Measurements from ENCODE around the gene GTSE1. TPM values are rescaled to one million over a fixed set of nuclear protein-coding genes. Genes with fewer than 3 reads are reported as not detected.

Gene GTSE1
- total RNA-seq, 1 experiment from 2014 or later, result 88.1 TPM

GRCh38 chr22:46286006-46286405 lies 10.7 kb upstream of the GTSE1 start:
- CTCF ChIA-PET, result no interaction called here

GRCh38 chr22:46286941-46287872 lies 9.5 kb upstream of the GTSE1 start:
- Histone ChIP-seq H3K27ac (ENCODE audit: low read depth, low read length, poor library complexity, severe bottlenecking) (no peak overlapping the region), H3K4me1 (ENCODE audit: insufficient read depth, low read length, poor library complexity, severe bottlenecking) (no peaks in the 10 kb centered on the region), H3K4me3 (ENCODE audit: low read depth, low read length, poor library complexity, severe bottlenecking) (no peak overlapping the region), H3K27me3 (replicated peaks; ENCODE audit: insufficient read depth, low read depth, low read length, poor library complexity) (no peaks in the 10 kb centered on the region), H3K9me3 (ENCODE audit: low read depth, low read length, poor library complexity, severe bottlenecking) (no peaks in the 10 kb centered on the region), H3K36me3 (ENCODE audit: insufficient read depth, low read length, poor library complexity, severe bottlenecking) (peaks cover 5% of the 10 kb centered on the region)
- ChIA-PET POLR2A (ENCODE audit: low non-redundant PET) (no interaction called here), CTCF (no interaction called here)
- TF ChIP-seq CTCF (conservative IDR thresholded peaks at IDR 0.05; ENCODE audit: low read depth, low read length), result no peak
- no peak for TF ChIP-seq EZH2 (IDR thresholded peaks at IDR 0.05; ENCODE audit: borderline replicate concordance, low read depth, low read length, poor library complexity, severe bottlenecking)
- BruUV-seq (replicated peaks), result no TSS peak
- intact Hi-C loops (cut with micrococcal nuclease; ENCODE audit: unreplicated experiment), result no loop called here
- no peak for DNase-seq (ENCODE audit: low spot score)

More at GRCh38 chr22:46286006-46286405, 10.7 kb upstream of the GTSE1 start:
- TF ChIP-seq CTCF (conservative IDR thresholded peaks at IDR 0.05; ENCODE audit: low read depth, low read length) (no peak), EZH2 (IDR thresholded peaks at IDR 0.05; ENCODE audit: borderline replicate concordance, low read depth, low read length, poor library complexity, severe bottlenecking) (no peak)
- Histone ChIP-seq H3K27ac (ENCODE audit: low read depth, low read length, poor library complexity, severe bottlenecking) (no peak overlapping the region), H3K27me3 (replicated peaks; ENCODE audit: insufficient read depth, low read depth, low read length, poor library complexity) (no peaks in the 10 kb centered on the region), H3K9me3 (ENCODE audit: low read depth, low read length, poor library complexity, severe bottlenecking) (no peaks in the 10 kb centered on the region), H3K4me3 (ENCODE audit: low read depth, low read length, poor library complexity, severe bottlenecking) (no peak overlapping the region), H3K4me1 (ENCODE audit: insufficient read depth, low read length, poor library complexity, severe bottlenecking) (no peaks in the 10 kb centered on the region), H3K36me3 (ENCODE audit: insufficient read depth, low read length, poor library complexity, severe bottlenecking) (peaks cover 5% of the 10 kb centered on the region)
- intact Hi-C loops (cut with micrococcal nuclease; ENCODE audit: unreplicated experiment), result no loop called here
- DNase-seq (ENCODE audit: low spot score), result no peak
- no TSS peak for BruUV-seq (replicated peaks)
- POLR2A ChIA-PET (ENCODE audit: low non-redundant PET), result no interaction called here

GRCh38 chr22:46287873-46288751 lies 8.6 kb upstream of the GTSE1 start:
- Histone ChIP-seq H3K27me3 (replicated peaks; ENCODE audit: insufficient read depth, low read depth, low read length, poor library complexity) (no peaks in the 10 kb centered on the region), H3K9me3 (ENCODE audit: low read depth, low read length, poor library complexity, severe bottlenecking) (no peaks in the 10 kb centered on the region), H3K27ac (ENCODE audit: low read depth, low read length, poor library complexity, severe bottlenecking) (no peak overlapping the region), H3K4me3 (ENCODE audit: low read depth, low read length, poor library complexity, severe bottlenecking) (no peak overlapping the region), H3K36me3 (ENCODE audit: insufficient read depth, low read length, poor library complexity, severe bottlenecking) (peaks cover 5% of the 10 kb centered on the region), H3K4me1 (ENCODE audit: insufficient read depth, low read length, poor library complexity, severe bottlenecking) (peaks cover 2% of the 10 kb centered on the region)
- TF ChIP-seq EZH2 (IDR thresholded peaks at IDR 0.05; ENCODE audit: borderline replicate concordance, low read depth, low read length, poor library complexity, severe bottlenecking) (no peak), CTCF (conservative IDR thresholded peaks at IDR 0.05; ENCODE audit: low read depth, low read length) (no peak)
- CTCF ChIA-PET, result no interaction called here
- POLR2A ChIA-PET (ENCODE audit: low non-redundant PET), result no interaction called here
- BruUV-seq (replicated peaks), result no TSS peak
- DNase-seq (ENCODE audit: low spot score), result no peak
- intact Hi-C loops (cut with micrococcal nuclease; ENCODE audit: unreplicated experiment), result no loop called here

Data from A673 (cell line).